Measurements from ENCODE around the gene FKBP1B. TPM values are rescaled to one million over a fixed set of nuclear protein-coding genes. Genes with fewer than 3 reads are reported as not detected.
A peak's percentile ranks its signal among the peaks of the same experiment; 100 is the strongest.

Gene FKBP1B
- total RNA-seq, 1 experiment from 2014 or later, result 58.6 TPM

DNA sequence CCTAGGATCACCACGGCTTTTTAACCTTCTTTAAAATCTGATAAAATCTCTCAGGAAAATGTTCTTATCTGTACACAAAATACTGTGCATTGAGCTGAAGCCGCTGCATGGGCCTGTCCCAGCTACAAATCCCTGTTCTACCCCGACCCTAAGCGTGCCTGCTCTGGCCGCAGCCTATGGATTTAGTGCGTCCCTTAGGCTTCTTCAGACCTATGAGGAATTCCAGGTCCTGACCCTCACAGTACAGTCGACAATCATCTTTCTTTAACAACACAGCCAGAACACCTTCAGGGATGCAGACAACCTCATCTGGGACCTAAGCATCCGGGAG lies 1.9 kb upstream of the FKBP1B start:
- TF ChIP-seq MXD4 (CRISPR knock-in tag; IDR thresholded peaks at IDR 0.05; ENCODE audit: borderline replicate concordance), result no peak
- no peak for TF ChIP-seq ZNF121 (CRISPR knock-in tag; IDR thresholded peaks at IDR 0.05)
- TF ChIP-seq ZBTB21 (CRISPR knock-in tag; IDR thresholded peaks at IDR 0.05; ENCODE audit: borderline replicate concordance), result no peak
- TF ChIP-seq, protein P1, sequence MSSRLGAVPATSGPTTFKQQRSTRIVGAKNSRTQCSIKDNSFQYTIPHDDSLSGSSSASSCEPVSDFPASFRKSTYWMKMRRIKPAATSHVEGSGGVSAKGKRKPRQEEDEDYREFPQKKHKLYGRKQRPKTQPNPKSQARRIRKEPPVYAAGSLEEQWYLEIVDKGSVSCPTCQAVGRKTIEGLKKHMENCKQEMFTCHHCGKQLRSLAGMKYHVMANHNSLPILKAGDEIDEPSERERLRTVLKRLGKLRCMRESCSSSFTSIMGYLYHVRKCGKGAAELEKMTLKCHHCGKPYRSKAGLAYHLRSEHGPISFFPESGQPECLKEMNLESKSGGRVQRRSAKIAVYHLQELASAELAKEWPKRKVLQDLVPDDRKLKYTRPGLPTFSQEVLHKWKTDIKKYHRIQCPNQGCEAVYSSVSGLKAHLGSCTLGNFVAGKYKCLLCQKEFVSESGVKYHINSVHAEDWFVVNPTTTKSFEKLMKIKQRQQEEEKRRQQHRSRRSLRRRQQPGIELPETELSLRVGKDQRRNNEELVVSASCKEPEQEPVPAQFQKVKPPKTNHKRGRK (CRISPR knock-in tag; IDR thresholded peaks at IDR 0.05; ENCODE audit: borderline replicate concordance), result no peak
- TF ChIP-seq NR3C1 (CRISPR knock-in tag; conservative IDR thresholded peaks at IDR 0.05; ENCODE audit: low read depth), result no peak
- no peak for TF ChIP-seq KAT7 (CRISPR knock-in tag; IDR thresholded peaks at IDR 0.05; ENCODE audit: borderline replicate concordance)
- no peak for TF ChIP-seq JUN (CRISPR knock-in tag; IDR thresholded peaks at IDR 0.05)
- ATAC-seq, result peak; percentile 5
- CTCF ChIA-PET, result interaction anchor here (0.9 to 1.8 kb wide), 10 partner anchors 13 to 246 kb away, joined by 3 to 17 read pairs (median 6); partner anchors contain the start of genes ATAD2B and TP53I3
- Mint-ChIP-seq H3K27ac (peak overlapping the region; percentile 86), H3K36me3 (0 out of 2 replicates have a peak, but pooled peaks cover 3% of the 10 kb centered on the region), H3K9me3 (no peaks in the 10 kb centered on the region), H3K27me3 (ENCODE audit: low read depth) (no peaks in the 10 kb centered on the region), H3K4me3 (peak overlapping the region; percentile 97), H3K4me1 (peaks cover 26% of the 10 kb centered on the region)
- POLR2A ChIA-PET, result interaction anchor here (0.6 to 1.8 kb wide), 9 partner anchors 11 to 300 kb away, joined by 3 to 29 read pairs (median 4); partner anchors contain the start of genes ATAD2B, SF3B6 and TP53I3
- peak; percentile 29 for DNase-seq (ENCODE audit: low spot score)

DNA sequence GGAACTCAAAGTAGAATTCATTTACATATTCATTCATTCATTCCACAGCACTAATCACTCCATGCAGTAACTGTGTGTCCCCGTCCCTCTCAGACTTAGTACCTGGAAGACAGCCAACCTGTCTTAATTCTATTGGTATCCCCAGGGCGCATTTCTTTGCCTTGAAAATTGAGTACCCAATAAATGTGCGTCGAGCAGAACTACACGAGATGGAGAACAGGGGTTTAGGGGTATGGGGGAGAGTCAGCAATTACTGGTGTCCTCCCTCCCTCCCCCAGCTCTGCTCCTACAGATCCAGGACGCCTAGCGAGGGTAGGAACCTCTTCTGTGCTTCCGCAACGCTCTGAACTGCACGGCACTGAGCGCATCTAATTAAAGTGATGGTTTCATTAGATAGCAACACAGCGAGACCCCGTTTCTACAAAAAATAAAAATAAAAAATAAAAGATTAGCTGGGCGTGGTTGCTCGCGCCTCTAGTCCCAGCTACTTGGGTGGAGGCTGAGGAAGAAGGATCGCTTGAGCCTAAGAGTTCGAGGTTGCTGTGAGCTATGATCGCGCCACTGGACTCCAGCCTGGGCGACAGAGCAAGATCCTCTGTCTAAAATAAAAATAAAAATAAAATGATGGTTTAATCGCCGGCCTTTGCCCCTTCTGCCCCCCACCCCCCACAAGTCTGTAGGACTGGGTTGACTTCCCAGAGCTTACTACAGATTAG lies 614 bp upstream of the FKBP1B start:
- ChIA-PET CTCF (interaction anchor here (0.6 to 2.5 kb wide), 3 partner anchors 12 to 122 kb away, joined by 3 to 10 read pairs (median 4); partner anchors contain the start of genes ATAD2B and TP53I3), POLR2A (no interaction called here)
- peak overlapping the region; percentile 63; the same call in 1 of the 2 replicates for H3K27ac Mint-ChIP-seq
- no peak for ATAC-seq
- H3K4me1 Mint-ChIP-seq, result peaks cover 26% of the 10 kb centered on the region
- DNase-seq (ENCODE audit: low spot score), result no peak
- no peaks in the 10 kb centered on the region for H3K36me3 Mint-ChIP-seq
- no peak for TF ChIP-seq CREM (CRISPR knock-in tag; IDR thresholded peaks at IDR 0.05)
- TF ChIP-seq ZNF121 (CRISPR knock-in tag; IDR thresholded peaks at IDR 0.05), result peak; percentile 86
- TF ChIP-seq, protein P2, sequence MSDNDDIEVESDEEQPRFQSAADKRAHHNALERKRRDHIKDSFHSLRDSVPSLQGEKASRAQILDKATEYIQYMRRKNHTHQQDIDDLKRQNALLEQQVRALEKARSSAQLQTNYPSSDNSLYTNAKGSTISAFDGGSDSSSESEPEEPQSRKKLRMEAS (CRISPR knock-in tag; IDR thresholded peaks at IDR 0.05), result 0 out of 2 replicates have a peak, but pooled peaks have one; percentile 18
- no peak overlapping the region for H3K4me3 Mint-ChIP-seq
- no peaks in the 10 kb centered on the region for H3K27me3 Mint-ChIP-seq (ENCODE audit: low read depth)
- H3K9me3 Mint-ChIP-seq, result no peaks in the 10 kb centered on the region

DNA sequence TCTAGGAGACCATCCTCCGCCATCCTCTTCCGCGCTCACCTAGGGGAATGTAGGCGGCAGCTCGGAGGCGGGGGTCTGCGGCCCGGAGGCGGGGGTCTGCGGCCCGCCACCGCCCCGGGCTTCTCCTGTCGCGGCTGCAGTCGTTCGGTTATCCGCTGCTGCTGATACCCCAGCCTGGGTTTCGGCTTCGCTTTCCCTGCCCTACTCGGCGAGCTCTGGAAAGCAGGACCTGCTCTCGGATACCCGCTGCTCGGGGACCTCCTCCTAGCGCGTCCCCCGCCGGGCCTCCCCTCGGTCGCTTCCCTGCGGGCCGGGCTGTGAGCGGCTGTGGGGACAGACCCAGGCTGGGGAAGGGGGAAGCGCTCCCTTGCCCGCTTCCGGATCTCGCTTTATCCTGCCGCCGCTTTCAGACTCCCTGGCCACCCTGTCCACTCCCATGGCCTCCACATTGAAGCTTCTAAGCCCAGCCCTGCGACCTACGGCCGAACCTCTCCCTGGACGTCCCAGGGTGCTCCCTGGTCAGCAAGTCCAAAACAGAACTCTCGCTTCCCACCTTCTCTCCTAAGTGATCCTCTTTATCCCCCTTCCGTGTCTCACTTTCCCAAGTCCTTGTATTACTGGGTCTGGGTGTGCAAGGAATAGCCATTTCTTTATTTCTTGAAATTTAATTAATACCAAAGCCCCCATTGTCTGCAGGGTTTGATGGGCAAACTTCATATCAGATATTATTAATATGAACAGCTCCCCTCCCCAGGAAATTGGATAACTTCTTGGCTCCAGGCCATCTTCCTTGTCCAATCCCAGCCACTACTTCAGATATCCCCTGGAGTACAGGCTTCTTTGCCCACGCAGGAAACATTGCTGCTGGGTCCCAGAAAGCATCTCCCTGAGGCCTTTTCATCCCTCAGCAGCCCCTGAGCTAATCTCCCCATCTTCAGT lies 769 bp downstream of the FKBP1B start:
- Mint-ChIP-seq H3K27me3 (ENCODE audit: low read depth) (no peaks in the 10 kb centered on the region), H3K9me3 (no peaks in the 10 kb centered on the region), H3K4me3 (no peak overlapping the region), H3K4me1 (peaks cover 22% of the 10 kb centered on the region), H3K36me3 (peaks cover 8% of the 10 kb centered on the region; the same call in 1 of the 2 replicates), H3K27ac (no peak overlapping the region)
- TF ChIP-seq ZNF317 (CRISPR knock-in tag; IDR thresholded peaks at IDR 0.05; ENCODE audit: borderline replicate concordance, low read depth) (0 out of 2 replicates have a peak, but pooled peaks have one; percentile 18), OVOL2 (CRISPR knock-in tag; IDR thresholded peaks at IDR 0.05; ENCODE audit: borderline replicate concordance) (no peak), ZNF423 (CRISPR knock-in tag; IDR thresholded peaks at IDR 0.05) (peak; percentile 81)
- TF ChIP-seq, protein P3, sequence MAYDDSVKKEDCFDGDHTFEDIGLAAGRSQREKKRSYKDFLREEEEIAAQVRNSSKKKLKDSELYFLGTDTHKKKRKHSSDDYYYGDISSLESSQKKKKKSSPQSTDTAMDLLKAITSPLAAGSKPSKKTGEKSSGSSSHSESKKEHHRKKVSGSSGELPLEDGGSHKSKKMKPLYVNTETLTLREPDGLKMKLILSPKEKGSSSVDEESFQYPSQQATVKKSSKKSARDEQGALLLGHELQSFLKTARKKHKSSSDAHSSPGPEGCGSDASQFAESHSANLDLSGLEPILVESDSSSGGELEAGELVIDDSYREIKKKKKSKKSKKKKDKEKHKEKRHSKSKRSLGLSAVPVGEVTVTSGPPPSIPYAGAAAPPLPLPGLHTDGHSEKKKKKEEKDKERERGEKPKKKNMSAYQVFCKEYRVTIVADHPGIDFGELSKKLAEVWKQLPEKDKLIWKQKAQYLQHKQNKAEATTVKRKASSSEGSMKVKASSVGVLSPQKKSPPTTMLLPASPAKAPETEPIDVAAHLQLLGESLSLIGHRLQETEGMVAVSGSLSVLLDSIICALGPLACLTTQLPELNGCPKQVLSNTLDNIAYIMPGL (CRISPR knock-in tag; IDR thresholded peaks at IDR 0.05), result peak; percentile 15; the same call in 1 of the 2 replicates
- TF ChIP-seq, protein P4, sequence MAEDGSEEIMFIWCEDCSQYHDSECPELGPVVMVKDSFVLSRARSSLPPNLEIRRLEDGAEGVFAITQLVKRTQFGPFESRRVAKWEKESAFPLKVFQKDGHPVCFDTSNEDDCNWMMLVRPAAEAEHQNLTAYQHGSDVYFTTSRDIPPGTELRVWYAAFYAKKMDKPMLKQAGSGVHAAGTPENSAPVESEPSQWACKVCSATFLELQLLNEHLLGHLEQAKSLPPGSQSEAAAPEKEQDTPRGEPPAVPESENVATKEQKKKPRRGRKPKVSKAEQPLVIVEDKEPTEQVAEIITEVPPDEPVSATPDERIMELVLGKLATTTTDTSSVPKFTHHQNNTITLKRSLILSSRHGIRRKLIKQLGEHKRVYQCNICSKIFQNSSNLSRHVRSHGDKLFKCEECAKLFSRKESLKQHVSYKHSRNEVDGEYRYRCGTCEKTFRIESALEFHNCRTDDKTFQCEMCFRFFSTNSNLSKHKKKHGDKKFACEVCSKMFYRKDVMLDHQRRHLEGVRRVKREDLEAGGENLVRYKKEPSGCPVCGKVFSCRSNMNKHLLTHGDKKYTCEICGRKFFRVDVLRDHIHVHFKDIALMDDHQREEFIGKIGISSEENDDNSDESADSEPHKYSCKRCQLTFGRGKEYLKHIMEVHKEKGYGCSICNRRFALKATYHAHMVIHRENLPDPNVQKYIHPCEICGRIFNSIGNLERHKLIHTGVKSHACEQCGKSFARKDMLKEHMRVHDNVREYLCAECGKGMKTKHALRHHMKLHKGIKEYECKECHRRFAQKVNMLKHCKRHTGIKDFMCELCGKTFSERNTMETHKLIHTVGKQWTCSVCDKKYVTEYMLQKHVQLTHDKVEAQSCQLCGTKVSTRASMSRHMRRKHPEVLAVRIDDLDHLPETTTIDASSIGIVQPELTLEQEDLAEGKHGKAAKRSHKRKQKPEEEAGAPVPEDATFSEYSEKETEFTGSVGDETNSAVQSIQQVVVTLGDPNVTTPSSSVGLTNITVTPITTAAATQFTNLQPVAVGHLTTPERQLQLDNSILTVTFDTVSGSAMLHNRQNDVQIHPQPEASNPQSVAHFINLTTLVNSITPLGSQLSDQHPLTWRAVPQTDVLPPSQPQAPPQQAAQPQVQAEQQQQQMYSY (CRISPR knock-in tag; IDR thresholded peaks at IDR 0.05), result peak; percentile 43; the same call in 1 of the 2 replicates
- peak; percentile 56 for DNase-seq (ENCODE audit: low spot score)
- POLR2A ChIA-PET, result interaction anchor here (0.7 to 1.5 kb wide), 4 partner anchors 24 to 153 kb away, joined by 3 to 10 read pairs (median 3); no protein-coding TSS in a partner anchor
- CTCF ChIA-PET, result interaction anchor here (1.4 to 2.5 kb wide), 5 partner anchors 10 to 123 kb away, joined by 3 to 10 read pairs (median 5); partner anchors contain the start of genes ATAD2B and TP53I3
- peak; percentile 0; the same call in 1 of the 2 replicates for ATAC-seq
